SK-N-SH (cell line): ENCODE results near the gene SERPINB13.

ENCODE experiments used
- FOXM1 ChIP-seq: IDR thresholded peaks from 2 replicates; pipeline ENCODE4 v1.4.0; 2012; ENCODE audit warnings: low read depth, mild to moderate bottlenecking
- POLR2AphosphoS5 ChIP-seq: IDR thresholded peaks from 2 replicates; pipeline ENCODE4 v1.6.1; 2012; ENCODE audit warnings: low read depth, low read length
- RAD21 ChIP-seq: IDR thresholded peaks from 2 replicates; pipeline ENCODE4 v1.6.1; 2012; ENCODE audit warnings: mild to moderate bottlenecking, low read length
- RFX5 ChIP-seq: IDR thresholded peaks from 2 replicates; pipeline ENCODE4 v1.6.1; 2012; ENCODE audit warnings: mild to moderate bottlenecking, improper control_type of control experiment, low read length
- SMC3 ChIP-seq: IDR thresholded peaks from 2 replicates; pipeline ENCODE4 v1.6.1; 2012; ENCODE audit warnings: low read depth, low read length, improper control_type of control experiment
- TCF12 ChIP-seq: IDR thresholded peaks from 2 replicates; pipeline ENCODE4 v1.4.0; 2012
- YY1 ChIP-seq: IDR thresholded peaks from 2 replicates; pipeline ENCODE4 v1.4.0; 2012; ENCODE audit warnings: low read depth, mild to moderate bottlenecking
- TF ChIP-seq, protein P1 (sequence below): fragments of 200-600 bp; sonication (generic); IDR thresholded peaks from 2 replicates; pipeline ENCODE4 v1.6.1; 2017; ENCODE audit warnings: antibody characterized with exemption, mild to moderate bottlenecking, moderate library complexity
- TF ChIP-seq, protein P2 (sequence below): fragments of 150-350 bp; IDR thresholded peaks from 2 replicates; pipeline ENCODE4 v1.6.1; 2017; ENCODE audit warnings: antibody characterized with exemption, low read length, low read depth, borderline replicate concordance
- TF ChIP-seq, protein P3 (sequence below): IDR thresholded peaks from 2 replicates; pipeline ENCODE4 v1.6.1; 2012; ENCODE audit warnings: mild to moderate bottlenecking, low read depth, low read length, moderate library complexity

DNA sequence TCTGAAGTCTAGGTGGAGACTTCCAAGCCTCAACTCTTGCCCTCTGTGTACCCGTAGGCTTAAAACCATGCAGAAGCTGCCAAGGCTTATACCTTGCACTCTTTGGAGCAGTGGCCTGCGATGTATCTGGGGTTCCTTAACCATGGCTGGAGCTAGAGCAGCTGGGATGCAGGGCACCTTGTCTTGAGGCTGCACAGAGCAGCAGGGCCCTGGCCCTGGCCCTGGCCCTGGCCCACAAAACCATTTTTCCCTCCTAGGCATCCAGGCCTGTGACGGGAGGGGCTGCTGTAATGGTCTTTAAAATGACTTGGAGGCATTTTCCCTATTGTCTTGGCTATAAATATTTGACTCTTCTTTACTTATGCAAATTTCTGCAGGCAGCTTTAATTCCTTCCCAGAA lies 37.7 kb downstream of the SERPINB13 start:
- TF ChIP-seq, protein P1, sequence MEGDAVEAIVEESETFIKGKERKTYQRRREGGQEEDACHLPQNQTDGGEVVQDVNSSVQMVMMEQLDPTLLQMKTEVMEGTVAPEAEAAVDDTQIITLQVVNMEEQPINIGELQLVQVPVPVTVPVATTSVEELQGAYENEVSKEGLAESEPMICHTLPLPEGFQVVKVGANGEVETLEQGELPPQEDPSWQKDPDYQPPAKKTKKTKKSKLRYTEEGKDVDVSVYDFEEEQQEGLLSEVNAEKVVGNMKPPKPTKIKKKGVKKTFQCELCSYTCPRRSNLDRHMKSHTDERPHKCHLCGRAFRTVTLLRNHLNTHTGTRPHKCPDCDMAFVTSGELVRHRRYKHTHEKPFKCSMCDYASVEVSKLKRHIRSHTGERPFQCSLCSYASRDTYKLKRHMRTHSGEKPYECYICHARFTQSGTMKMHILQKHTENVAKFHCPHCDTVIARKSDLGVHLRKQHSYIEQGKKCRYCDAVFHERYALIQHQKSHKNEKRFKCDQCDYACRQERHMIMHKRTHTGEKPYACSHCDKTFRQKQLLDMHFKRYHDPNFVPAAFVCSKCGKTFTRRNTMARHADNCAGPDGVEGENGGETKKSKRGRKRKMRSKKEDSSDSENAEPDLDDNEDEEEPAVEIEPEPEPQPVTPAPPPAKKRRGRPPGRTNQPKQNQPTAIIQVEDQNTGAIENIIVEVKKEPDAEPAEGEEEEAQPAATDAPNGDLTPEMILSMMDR = no peak
- TF ChIP-seq, protein P2, sequence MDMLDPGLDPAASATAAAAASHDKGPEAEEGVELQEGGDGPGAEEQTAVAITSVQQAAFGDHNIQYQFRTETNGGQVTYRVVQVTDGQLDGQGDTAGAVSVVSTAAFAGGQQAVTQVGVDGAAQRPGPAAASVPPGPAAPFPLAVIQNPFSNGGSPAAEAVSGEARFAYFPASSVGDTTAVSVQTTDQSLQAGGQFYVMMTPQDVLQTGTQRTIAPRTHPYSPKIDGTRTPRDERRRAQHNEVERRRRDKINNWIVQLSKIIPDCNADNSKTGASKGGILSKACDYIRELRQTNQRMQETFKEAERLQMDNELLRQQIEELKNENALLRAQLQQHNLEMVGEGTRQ = no peak
- TF ChIP-seq RFX5 (no peak), SMC3 (no peak), TCF12 (no peak), YY1 (no peak), FOXM1 (no peak), POLR2AphosphoS5 (no peak), RAD21 (no peak)
- TF ChIP-seq, protein P3, sequence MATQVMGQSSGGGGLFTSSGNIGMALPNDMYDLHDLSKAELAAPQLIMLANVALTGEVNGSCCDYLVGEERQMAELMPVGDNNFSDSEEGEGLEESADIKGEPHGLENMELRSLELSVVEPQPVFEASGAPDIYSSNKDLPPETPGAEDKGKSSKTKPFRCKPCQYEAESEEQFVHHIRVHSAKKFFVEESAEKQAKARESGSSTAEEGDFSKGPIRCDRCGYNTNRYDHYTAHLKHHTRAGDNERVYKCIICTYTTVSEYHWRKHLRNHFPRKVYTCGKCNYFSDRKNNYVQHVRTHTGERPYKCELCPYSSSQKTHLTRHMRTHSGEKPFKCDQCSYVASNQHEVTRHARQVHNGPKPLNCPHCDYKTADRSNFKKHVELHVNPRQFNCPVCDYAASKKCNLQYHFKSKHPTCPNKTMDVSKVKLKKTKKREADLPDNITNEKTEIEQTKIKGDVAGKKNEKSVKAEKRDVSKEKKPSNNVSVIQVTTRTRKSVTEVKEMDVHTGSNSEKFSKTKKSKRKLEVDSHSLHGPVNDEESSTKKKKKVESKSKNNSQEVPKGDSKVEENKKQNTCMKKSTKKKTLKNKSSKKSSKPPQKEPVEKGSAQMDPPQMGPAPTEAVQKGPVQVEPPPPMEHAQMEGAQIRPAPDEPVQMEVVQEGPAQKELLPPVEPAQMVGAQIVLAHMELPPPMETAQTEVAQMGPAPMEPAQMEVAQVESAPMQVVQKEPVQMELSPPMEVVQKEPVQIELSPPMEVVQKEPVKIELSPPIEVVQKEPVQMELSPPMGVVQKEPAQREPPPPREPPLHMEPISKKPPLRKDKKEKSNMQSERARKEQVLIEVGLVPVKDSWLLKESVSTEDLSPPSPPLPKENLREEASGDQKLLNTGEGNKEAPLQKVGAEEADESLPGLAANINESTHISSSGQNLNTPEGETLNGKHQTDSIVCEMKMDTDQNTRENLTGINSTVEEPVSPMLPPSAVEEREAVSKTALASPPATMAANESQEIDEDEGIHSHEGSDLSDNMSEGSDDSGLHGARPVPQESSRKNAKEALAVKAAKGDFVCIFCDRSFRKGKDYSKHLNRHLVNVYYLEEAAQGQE = no peak
